ENCODE data around the gene ENG. TPM values are rescaled to one million over a fixed set of nuclear protein-coding genes. Genes with fewer than 3 reads are reported as not detected.

ENG gene
- total RNA-seq, 1 experiment from 2014 or later, result 0.18 TPM

DNA sequence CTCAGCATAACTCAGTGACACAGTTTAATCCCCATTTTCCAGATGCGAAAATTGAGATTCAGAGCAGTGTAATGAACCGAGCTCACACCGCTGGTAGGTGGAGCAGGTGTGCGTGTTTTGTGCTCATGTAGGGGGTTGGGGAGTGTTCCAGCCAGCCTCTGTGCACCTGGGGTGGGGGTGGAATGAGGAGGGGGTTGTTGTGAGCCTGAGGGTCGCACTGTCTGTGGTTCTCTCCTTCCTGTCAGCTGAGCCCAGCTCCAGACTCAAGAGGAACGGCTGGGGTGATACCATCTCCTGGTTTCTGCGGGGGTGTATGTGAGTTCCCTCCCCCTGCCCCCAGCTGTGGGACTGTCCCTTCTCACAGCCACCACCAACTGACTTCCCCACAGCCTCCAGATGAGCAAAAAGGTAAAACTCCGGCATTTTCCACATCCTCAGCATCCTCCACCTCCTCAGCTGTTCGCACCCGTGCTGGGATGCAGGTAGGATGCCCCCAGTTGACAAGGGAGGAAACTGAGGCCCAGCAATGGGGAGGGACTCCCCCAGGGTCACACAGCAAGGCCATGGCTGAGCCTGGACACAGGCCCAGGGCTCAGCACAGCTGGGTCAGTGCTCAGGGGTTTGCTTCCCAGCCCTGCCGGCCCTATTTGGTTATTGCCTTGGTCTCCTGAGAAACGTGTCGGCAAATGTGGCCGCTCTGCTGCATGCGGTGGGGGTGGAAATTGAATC, 78.1 kb downstream of the ENG start:
- H3K4me3 Mint-ChIP-seq (ENCODE audit: unreplicated experiment), result no peak overlapping the region
- H3K27me3 Mint-ChIP-seq (ENCODE audit: insufficient read depth, unreplicated experiment), result peaks cover 3% of the 10 kb centered on the region
- POLR2A ChIA-PET, result no interaction called here

GRCh38 chr9:127773981-127774380, 80.5 kb downstream of the ENG start:
- no peaks in the 10 kb centered on the region for H3K4me1 Mint-ChIP-seq (ENCODE audit: low read depth, unreplicated experiment)
- no peaks in the 10 kb centered on the region for H3K27me3 ChIP-seq (replicated peaks; ENCODE audit: control insufficient read depth, insufficient read depth, low read length)
- H3K4me1 ChIP-seq, result no peaks in the 10 kb centered on the region
- H3K36me3 Mint-ChIP-seq (ENCODE audit: insufficient read depth, unreplicated experiment), result no peaks in the 10 kb centered on the region
- CTCF ChIA-PET, result no interaction called here
- intact Hi-C loops (cut with micrococcal nuclease; ENCODE audit: unreplicated experiment), result no loop called here
- H3K4me3 Mint-ChIP-seq (ENCODE audit: unreplicated experiment), result no peak overlapping the region
- DNase-seq, result no peak
- no peak overlapping the region for H3K4me3 ChIP-seq (ENCODE audit: low read depth, low read length)
- H3K27ac Mint-ChIP-seq (ENCODE audit: unreplicated experiment), result no peak overlapping the region
- no peaks in the 10 kb centered on the region for H3K36me3 ChIP-seq (ENCODE audit: control insufficient read depth, insufficient read depth, low read length)
- H3K9me3 Mint-ChIP-seq (ENCODE audit: unreplicated experiment), result no peaks in the 10 kb centered on the region
- H3K9me3 ChIP-seq, result no peaks in the 10 kb centered on the region
- H3K27me3 Mint-ChIP-seq (ENCODE audit: insufficient read depth, unreplicated experiment), result peaks cover 3% of the 10 kb centered on the region
- no TSS peak for BruUV-seq (replicated peaks)
- POLR2A ChIA-PET, result no interaction called here
- TF ChIP-seq, protein P1, sequence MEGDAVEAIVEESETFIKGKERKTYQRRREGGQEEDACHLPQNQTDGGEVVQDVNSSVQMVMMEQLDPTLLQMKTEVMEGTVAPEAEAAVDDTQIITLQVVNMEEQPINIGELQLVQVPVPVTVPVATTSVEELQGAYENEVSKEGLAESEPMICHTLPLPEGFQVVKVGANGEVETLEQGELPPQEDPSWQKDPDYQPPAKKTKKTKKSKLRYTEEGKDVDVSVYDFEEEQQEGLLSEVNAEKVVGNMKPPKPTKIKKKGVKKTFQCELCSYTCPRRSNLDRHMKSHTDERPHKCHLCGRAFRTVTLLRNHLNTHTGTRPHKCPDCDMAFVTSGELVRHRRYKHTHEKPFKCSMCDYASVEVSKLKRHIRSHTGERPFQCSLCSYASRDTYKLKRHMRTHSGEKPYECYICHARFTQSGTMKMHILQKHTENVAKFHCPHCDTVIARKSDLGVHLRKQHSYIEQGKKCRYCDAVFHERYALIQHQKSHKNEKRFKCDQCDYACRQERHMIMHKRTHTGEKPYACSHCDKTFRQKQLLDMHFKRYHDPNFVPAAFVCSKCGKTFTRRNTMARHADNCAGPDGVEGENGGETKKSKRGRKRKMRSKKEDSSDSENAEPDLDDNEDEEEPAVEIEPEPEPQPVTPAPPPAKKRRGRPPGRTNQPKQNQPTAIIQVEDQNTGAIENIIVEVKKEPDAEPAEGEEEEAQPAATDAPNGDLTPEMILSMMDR (IDR thresholded peaks at IDR 0.05; ENCODE audit: insufficient read depth in 1 of 2, low read depth in 1 of 2, low read length in 1 of 2, severe bottlenecking in 1 of 2, unreplicated experiment in 1 of 2), result no peak

More for the DNA sequence above, 78.1 kb downstream of the ENG start:
- no peaks in the 10 kb centered on the region for H3K9me3 ChIP-seq
- H3K4me3 ChIP-seq (ENCODE audit: low read depth, low read length), result no peak overlapping the region
- no peaks in the 10 kb centered on the region for H3K4me1 ChIP-seq
- no TSS peak for BruUV-seq (replicated peaks)
- CTCF ChIA-PET, result interaction anchor here (0.5 to 0.8 kb wide), 3 partner anchors 8 to 9 kb away, joined by 3 to 7 read pairs (median 3); partner anchors contain the start of gene CDK9
- Mint-ChIP-seq H3K27ac (ENCODE audit: unreplicated experiment) (no peak overlapping the region), H3K9me3 (ENCODE audit: unreplicated experiment) (no peaks in the 10 kb centered on the region), H3K36me3 (ENCODE audit: insufficient read depth, unreplicated experiment) (no peaks in the 10 kb centered on the region), H3K4me1 (ENCODE audit: low read depth, unreplicated experiment) (no peaks in the 10 kb centered on the region)
- H3K27me3 ChIP-seq (replicated peaks; ENCODE audit: control insufficient read depth, insufficient read depth, low read length), result no peaks in the 10 kb centered on the region
- no peaks in the 10 kb centered on the region for H3K36me3 ChIP-seq (ENCODE audit: control insufficient read depth, insufficient read depth, low read length)
- DNase-seq, result peak in 1 of 2 experiments; percentile 45
- intact Hi-C loops (cut with micrococcal nuclease; ENCODE audit: unreplicated experiment), result no loop called here
- TF ChIP-seq, protein P1 (IDR thresholded peaks at IDR 0.05; ENCODE audit: insufficient read depth in 1 of 2, low read depth in 1 of 2, low read length in 1 of 2, severe bottlenecking in 1 of 2, unreplicated experiment in 1 of 2), result no peak

GRCh38 chr9:127773272-127773671, 81.2 kb downstream of the ENG start:
- no peak for DNase-seq
- TF ChIP-seq, protein P1 (IDR thresholded peaks at IDR 0.05; ENCODE audit: insufficient read depth in 1 of 2, low read depth in 1 of 2, low read length in 1 of 2, severe bottlenecking in 1 of 2, unreplicated experiment in 1 of 2), result no peak
- no TSS peak for BruUV-seq (replicated peaks)
- peaks cover 3% of the 10 kb centered on the region for H3K27me3 Mint-ChIP-seq (ENCODE audit: insufficient read depth, unreplicated experiment)
- Histone ChIP-seq H3K27me3 (replicated peaks; ENCODE audit: control insufficient read depth, insufficient read depth, low read length) (no peaks in the 10 kb centered on the region), H3K36me3 (ENCODE audit: control insufficient read depth, insufficient read depth, low read length) (no peaks in the 10 kb centered on the region), H3K4me3 (ENCODE audit: low read depth, low read length) (no peak overlapping the region), H3K4me1 (no peaks in the 10 kb centered on the region), H3K9me3 (no peaks in the 10 kb centered on the region)
- no peaks in the 10 kb centered on the region for H3K36me3 Mint-ChIP-seq (ENCODE audit: insufficient read depth, unreplicated experiment)
- no peaks in the 10 kb centered on the region for H3K9me3 Mint-ChIP-seq (ENCODE audit: unreplicated experiment)
- intact Hi-C loops (cut with micrococcal nuclease; ENCODE audit: unreplicated experiment), result no loop called here
- no peak overlapping the region for H3K4me3 Mint-ChIP-seq (ENCODE audit: unreplicated experiment)
- POLR2A ChIA-PET, result no interaction called here
- no peak overlapping the region for H3K27ac Mint-ChIP-seq (ENCODE audit: unreplicated experiment)
- H3K4me1 Mint-ChIP-seq (ENCODE audit: low read depth, unreplicated experiment), result no peaks in the 10 kb centered on the region
- CTCF ChIA-PET, result no interaction called here

Data from Caco-2 (cell line).